Nephron progenitor cell (in vitro differentiated cells): ENCODE measurements around the gene KLKB1.
A peak's percentile ranks its signal among the peaks of the same experiment; 100 is the strongest.
"Not testable (repeated sequence)": the region's sequence is repeated elsewhere in the genome, so short reads cannot be mapped to it uniquely, and the experiment has no call there.

Experiments
- DNase-seq: peaks from one replicate; pipeline ENCODE4 v3.0.0; 2021
- H3K27ac Mint-ChIP-seq: 2 replicates; pipeline ENCODE4 v1.8.0; 2021; ENCODE audit warnings: mild to moderate bottlenecking, moderate library complexity, mixed read lengths
- H3K27me3 Mint-ChIP-seq: 2 replicates; pipeline ENCODE4 v1.8.0; 2021; ENCODE audit warnings: mild to moderate bottlenecking, low read depth, mixed read lengths; ENCODE audit not compliant: poor library complexity
- H3K36me3 Mint-ChIP-seq: 2 replicates; pipeline ENCODE4 v1.8.0; 2021; ENCODE audit warnings: low read depth, mixed read lengths
- H3K4me1 Mint-ChIP-seq: 2 replicates; pipeline ENCODE4 v1.8.0; 2021; ENCODE audit warnings: mixed read lengths
- H3K4me3 Mint-ChIP-seq: 2 replicates; pipeline ENCODE4 v1.8.0; 2021; ENCODE audit warnings: mild to moderate bottlenecking, moderate library complexity, mixed read lengths
- H3K9me3 Mint-ChIP-seq: 2 replicates; pipeline ENCODE4 v1.8.0; 2021; ENCODE audit warnings: mild to moderate bottlenecking, moderate library complexity, mixed read lengths
- TF ChIP-seq, protein P1 (sequence below): fragments of 200-600 bp; sonication (generic); IDR thresholded peaks from 2 replicates; pipeline ENCODE4 v1.5.0; 2021; ENCODE audit warnings: antibody characterized with exemption

The KLKB1 gene

DNA sequence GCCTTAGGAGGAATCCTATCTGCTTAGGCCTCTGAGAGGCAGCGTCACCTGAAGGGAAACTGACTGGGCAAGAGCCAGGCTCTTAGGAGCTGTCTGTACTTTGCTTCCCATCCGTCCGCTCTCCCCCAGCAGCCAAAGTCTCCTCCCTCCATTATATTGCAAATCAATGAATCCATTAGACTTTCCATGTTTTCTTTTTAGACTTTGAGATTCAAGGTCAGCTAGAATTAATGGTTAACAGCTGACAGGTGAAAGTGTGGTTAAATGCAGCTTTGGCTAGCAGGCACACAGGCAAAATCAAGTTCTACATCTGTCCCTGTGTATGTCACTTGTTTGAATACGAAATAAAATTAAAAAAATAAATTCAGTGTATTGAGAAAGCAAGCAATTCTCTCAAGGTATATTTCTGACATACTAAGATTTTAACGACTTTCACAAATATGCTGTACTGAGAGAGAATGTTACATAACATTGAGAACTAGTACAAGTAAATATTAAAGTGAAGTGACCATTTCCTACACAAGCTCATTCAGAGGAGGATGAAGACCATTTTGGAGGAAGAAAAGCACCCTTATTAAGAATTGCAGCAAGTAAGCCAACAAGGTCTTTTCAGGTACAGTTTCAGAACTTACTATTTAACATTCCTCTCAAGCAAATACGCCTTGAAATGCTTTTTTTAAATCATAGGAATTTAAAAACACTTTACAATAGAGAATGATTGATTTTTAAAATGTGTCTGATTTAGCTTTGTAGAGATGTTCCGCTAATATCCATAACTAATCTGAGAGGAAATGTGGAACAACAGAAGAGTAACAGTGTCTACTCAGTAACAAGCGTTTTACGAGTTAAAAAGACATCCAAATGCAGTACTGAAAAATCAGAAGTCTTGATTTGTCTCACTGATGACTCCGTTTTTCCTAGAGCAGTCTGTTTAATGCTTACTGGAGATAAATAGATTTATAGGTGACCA, 38.7 kb downstream of the KLKB1 start, which contains the start of gene F11:
TSS of gene F11 (plus strand) at position 507 of the 970 bp plus-strand sequence. CDS start 948 bp downstream, outside the sequence.
- H3K4me3 Mint-ChIP-seq = peak within 1 kb of the TSS; percentile 71
- H3K4me1 Mint-ChIP-seq = peaks cover 21% of the 10 kb centered on the region
- DNase-seq = no peak
- H3K36me3 Mint-ChIP-seq = no peaks in the 10 kb centered on the region
- H3K27ac Mint-ChIP-seq = peak within 1 kb of the TSS; percentile 87
- peaks cover 4% of the 10 kb centered on the region for H3K27me3 Mint-ChIP-seq
- TF ChIP-seq, protein P1, sequence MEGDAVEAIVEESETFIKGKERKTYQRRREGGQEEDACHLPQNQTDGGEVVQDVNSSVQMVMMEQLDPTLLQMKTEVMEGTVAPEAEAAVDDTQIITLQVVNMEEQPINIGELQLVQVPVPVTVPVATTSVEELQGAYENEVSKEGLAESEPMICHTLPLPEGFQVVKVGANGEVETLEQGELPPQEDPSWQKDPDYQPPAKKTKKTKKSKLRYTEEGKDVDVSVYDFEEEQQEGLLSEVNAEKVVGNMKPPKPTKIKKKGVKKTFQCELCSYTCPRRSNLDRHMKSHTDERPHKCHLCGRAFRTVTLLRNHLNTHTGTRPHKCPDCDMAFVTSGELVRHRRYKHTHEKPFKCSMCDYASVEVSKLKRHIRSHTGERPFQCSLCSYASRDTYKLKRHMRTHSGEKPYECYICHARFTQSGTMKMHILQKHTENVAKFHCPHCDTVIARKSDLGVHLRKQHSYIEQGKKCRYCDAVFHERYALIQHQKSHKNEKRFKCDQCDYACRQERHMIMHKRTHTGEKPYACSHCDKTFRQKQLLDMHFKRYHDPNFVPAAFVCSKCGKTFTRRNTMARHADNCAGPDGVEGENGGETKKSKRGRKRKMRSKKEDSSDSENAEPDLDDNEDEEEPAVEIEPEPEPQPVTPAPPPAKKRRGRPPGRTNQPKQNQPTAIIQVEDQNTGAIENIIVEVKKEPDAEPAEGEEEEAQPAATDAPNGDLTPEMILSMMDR = no peak
- H3K9me3 Mint-ChIP-seq = peaks cover 8% of the 10 kb centered on the region

- TF ChIP-seq, protein P1 = no peak
- peak overlapping the region; percentile 71 for H3K4me3 Mint-ChIP-seq
- DNase-seq = peak; percentile 48
- peaks cover 4% of the 10 kb centered on the region for H3K27me3 Mint-ChIP-seq
- H3K36me3 Mint-ChIP-seq = no peaks in the 10 kb centered on the region
- no peak overlapping the region for H3K27ac Mint-ChIP-seq
- H3K4me1 Mint-ChIP-seq = peaks cover 21% of the 10 kb centered on the region
- H3K9me3 Mint-ChIP-seq = peaks cover 8% of the 10 kb centered on the region
These were observed 39.6 kb downstream of the KLKB1 start for GRCh38 chr4:186266729-186267456.

DNA sequence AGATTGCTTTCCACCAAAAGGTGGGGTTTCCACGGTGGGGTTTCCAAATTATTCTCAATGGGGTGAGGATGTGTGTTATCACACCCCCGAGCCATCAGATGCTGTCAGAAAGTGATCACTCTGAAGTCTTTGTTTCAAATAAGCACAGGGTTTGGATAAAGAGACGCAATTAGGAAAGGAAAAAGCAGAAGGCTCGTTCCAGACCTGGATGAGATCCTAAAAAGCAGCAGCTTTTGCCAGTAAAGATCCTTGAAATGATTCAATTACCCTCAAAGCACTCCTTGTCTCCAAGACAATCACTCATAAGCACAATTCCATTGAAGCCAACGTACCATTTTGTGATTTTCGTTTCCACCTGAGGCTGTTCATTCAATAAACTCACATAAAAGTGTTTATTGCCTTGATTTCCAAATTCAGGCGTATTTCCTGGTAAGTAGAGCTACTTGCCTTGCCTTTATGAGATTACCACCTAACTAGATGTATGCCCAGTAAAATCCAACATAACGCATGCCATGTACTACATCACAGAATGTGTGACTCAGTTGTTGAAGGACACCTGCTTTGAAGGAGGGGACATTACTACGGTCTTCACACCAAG, 43.9 kb downstream of the KLKB1 start:
- Mint-ChIP-seq H3K27ac (no peak overlapping the region), H3K4me3 (no peak overlapping the region), H3K9me3 (peaks cover 5% of the 10 kb centered on the region), H3K36me3 (no peaks in the 10 kb centered on the region), H3K4me1 (peaks cover 12% of the 10 kb centered on the region), H3K27me3 (peaks cover 3% of the 10 kb centered on the region)
- TF ChIP-seq, protein P1 = no peak
- no peak for DNase-seq

DNA sequence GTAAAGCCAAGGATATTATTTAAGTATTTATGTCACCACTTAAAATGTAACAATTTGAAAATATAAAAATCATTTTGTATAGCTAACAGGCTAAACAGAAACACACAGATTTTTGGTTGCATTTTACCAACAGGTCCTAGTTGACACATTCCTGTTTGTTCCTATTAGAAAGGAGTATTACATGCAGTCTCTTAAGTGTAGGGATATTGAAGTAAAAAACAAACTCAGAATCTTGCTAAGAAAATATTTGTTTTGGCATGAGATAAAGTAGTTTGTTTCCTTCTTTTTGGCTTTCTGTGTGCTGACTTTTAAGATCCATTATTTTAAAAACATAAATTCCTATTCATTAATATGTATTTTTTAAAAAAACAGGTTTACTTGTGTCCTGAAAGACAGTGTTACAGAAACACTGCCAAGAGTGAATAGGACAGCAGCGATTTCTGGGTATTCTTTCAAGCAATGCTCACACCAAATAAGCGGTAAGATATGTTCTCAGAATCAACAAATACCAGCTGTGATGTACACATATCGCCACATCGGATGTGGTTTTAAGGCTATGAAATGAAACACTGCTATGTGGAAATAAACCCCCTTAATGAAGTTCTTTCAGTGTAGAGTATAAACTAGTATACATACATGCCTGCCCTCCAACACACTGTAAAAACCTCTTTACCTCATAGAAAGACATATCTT, 45.5 kb downstream of the KLKB1 start:
- no peak overlapping the region for H3K4me3 Mint-ChIP-seq
- H3K36me3 Mint-ChIP-seq = no peaks in the 10 kb centered on the region
- no peak for DNase-seq
- H3K4me1 Mint-ChIP-seq = no peaks in the 10 kb centered on the region
- peaks cover 3% of the 10 kb centered on the region for H3K27me3 Mint-ChIP-seq
- peaks cover 5% of the 10 kb centered on the region for H3K9me3 Mint-ChIP-seq
- TF ChIP-seq, protein P1 = no peak
- H3K27ac Mint-ChIP-seq = no peak overlapping the region

DNA sequence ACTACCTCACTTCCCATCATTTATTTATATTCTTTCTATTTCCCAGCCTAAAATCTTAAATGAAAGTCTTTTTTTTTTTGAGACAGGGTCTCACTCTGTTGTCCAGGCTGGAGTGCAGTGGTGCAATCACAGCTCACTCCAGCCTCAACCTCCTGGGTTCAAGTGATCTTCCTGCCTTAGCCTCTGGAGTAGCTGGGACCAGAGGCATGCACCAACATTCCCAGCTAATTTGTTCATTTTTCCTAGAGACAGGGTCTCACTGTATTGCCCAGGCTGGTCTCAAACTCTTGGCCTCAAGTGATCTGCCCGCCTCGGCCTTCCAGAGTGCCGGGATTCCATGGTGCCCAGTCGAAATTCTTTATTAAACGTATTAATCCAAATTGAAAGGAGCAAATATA, 46.1 kb downstream of the KLKB1 start:
- not testable (repeated sequence) for H3K36me3 Mint-ChIP-seq, H3K4me3 Mint-ChIP-seq, H3K27me3 Mint-ChIP-seq, H3K9me3 Mint-ChIP-seq, H3K27ac Mint-ChIP-seq, H3K4me1 Mint-ChIP-seq, DNase-seq
